ENCODE results near the gene OR2Y1. TPM values are rescaled to one million over a fixed set of nuclear protein-coding genes. Genes with fewer than 3 reads are reported as not detected.

The OR2Y1 gene
- total and polyA plus RNA-seq, 2 of the 4 experiments (the other 2 are of a cell fraction) = not detected

DNA sequence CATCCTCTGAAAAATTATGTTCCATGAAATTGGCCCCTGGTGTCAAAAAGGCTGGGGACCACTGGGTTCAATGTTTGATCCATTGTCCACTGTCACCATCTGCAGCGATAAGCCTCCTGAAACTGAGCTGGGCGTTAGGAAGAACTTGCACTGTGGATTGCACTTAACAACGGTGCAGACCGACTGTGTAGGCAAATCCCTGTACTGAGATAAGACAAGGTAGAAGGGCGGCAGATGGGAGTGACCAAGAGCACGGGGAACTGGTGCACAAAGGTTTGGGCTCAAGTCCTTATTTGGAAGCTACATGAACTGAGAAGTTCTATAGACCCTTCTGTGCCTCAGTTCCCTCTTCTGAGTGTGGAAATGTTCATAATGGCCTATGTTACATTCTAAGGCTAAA lies 48.8 kb downstream of the OR2Y1 start:
- Histone ChIP-seq H3K36me3 (ENCODE audit: control insufficient read depth, insufficient read depth, low read length) (no peaks in the 10 kb centered on the region), H2BK120ac (ENCODE audit: low read depth, low read length) (no peak overlapping the region), H2AK5ac (ENCODE audit: low read depth, low read length) (no peak overlapping the region), H3K9me3 (ENCODE audit: control insufficient read depth, insufficient read depth, low read length) (no peaks in the 10 kb centered on the region), H3K27ac (ENCODE audit: insufficient read depth, low read length) (no peak overlapping the region), H2BK5ac (ENCODE audit: low read depth, low read length, poor library complexity, severe bottlenecking) (no peak overlapping the region), H2AFZ (replicated peaks; ENCODE audit: low read length, poor library complexity) (no peak overlapping the region), H3K4me3 (ENCODE audit: insufficient read depth, low read depth, low read length) (no peak overlapping the region), H3K4me2 (ENCODE audit: low read depth, low read length) (no peak overlapping the region), H3K4ac (ENCODE audit: low read depth, low read length) (no peak overlapping the region), H3K23ac (ENCODE audit: low read depth, low read length) (no peak overlapping the region), H3K79me1 (ENCODE audit: low read depth in 1 of 2, low read length in 2 of 2) (no peaks in the 10 kb centered on the region), H4K91ac (ENCODE audit: insufficient read depth, low read depth, low read length) (no peak overlapping the region), H3K14ac (replicated peaks; ENCODE audit: low read depth, low read length) (no peak overlapping the region), H3K56ac (ENCODE audit: extremely low read depth, insufficient read depth, low read length) (no peak overlapping the region), H4K20me1 (ENCODE audit: insufficient read depth, low read length) (no peaks in the 10 kb centered on the region), H3K18ac (ENCODE audit: low read depth, low read length) (no peak overlapping the region), H2AK9ac (replicated peaks; ENCODE audit: low read depth, low read length, poor library complexity) (no peak overlapping the region), H3K4me1 (ENCODE audit: control insufficient read depth, insufficient read depth, low read length) (no peaks in the 10 kb centered on the region), H3K9me1 (ENCODE audit: insufficient read depth, low read length) (no peaks in the 10 kb centered on the region), H4K5ac (ENCODE audit: low read depth, low read length) (no peak overlapping the region), H2BK15ac (ENCODE audit: low read depth, low read length) (no peak overlapping the region), H4K8ac (ENCODE audit: low read depth in 2 of 2, low read length in 2 of 2) (no peak overlapping the region), H3K27me3 (ENCODE audit: control insufficient read depth, insufficient read depth, low read length) (peaks cover 6% of the 10 kb centered on the region), H3K9ac (ENCODE audit: low read depth, low read length) (no peak overlapping the region), H2BK20ac (ENCODE audit: low read depth, low read length) (no peak overlapping the region)
- BruUV-seq (replicated peaks) = no TSS peak
- WGBS, 2 experiments (ENCODE audit: extremely low coverage in 2 of 2, insufficient read length in 1 of 2) = 40% methylated on average over 6 of the region's 6 CpGs; no CpG with 5 or more reads in 1 of the 2 experiments
- intact Hi-C loops (cut with micrococcal nuclease) = no loop called here
- ChIA-PET CTCF (no interaction called here), POLR2A (ENCODE audit: unreplicated experiment) (no interaction called here)
- dilution Hi-C loops (cut with HindIII; ENCODE audit: low sequenced_read_pairs, unreplicated experiment) = no loop called here
- in situ Hi-C loops (cut with MboI; ENCODE audit: low sequenced_read_pairs) = no loop called here
- no peak for ATAC-seq (ENCODE audit: low read depth)
- TF ChIP-seq MXI1 (IDR thresholded peaks at IDR 0.05; ENCODE audit: borderline replicate concordance, low read depth, low read length) = no peak
- no peak for TF ChIP-seq SMC3 (IDR thresholded peaks at IDR 0.05; ENCODE audit: low read depth, low read length)
- no peak for TF ChIP-seq MAFK (IDR thresholded peaks at IDR 0.05; ENCODE audit: low read depth, low read length)
- TF ChIP-seq, protein P1, sequence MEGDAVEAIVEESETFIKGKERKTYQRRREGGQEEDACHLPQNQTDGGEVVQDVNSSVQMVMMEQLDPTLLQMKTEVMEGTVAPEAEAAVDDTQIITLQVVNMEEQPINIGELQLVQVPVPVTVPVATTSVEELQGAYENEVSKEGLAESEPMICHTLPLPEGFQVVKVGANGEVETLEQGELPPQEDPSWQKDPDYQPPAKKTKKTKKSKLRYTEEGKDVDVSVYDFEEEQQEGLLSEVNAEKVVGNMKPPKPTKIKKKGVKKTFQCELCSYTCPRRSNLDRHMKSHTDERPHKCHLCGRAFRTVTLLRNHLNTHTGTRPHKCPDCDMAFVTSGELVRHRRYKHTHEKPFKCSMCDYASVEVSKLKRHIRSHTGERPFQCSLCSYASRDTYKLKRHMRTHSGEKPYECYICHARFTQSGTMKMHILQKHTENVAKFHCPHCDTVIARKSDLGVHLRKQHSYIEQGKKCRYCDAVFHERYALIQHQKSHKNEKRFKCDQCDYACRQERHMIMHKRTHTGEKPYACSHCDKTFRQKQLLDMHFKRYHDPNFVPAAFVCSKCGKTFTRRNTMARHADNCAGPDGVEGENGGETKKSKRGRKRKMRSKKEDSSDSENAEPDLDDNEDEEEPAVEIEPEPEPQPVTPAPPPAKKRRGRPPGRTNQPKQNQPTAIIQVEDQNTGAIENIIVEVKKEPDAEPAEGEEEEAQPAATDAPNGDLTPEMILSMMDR (conservative IDR thresholded peaks at IDR 0.05; ENCODE audit: low read depth, low read length) = no peak
- no peak for TF ChIP-seq BHLHE40 (IDR thresholded peaks at IDR 0.05; ENCODE audit: low read depth, low read length)
- no peak for TF ChIP-seq RCOR1 (IDR thresholded peaks at IDR 0.05; ENCODE audit: insufficient replicate concordance, low read length)
- TF ChIP-seq NFE2L2 (IDR thresholded peaks at IDR 0.05; ENCODE audit: low read depth, low read length) = no peak
- TF ChIP-seq RFX5 (IDR thresholded peaks at IDR 0.05; ENCODE audit: low read depth, low read length) = no peak
- TF ChIP-seq MAZ (IDR thresholded peaks at IDR 0.05; ENCODE audit: borderline replicate concordance, low read depth, low read length) = no peak
- TF ChIP-seq POLR2A (IDR thresholded peaks at IDR 0.05; ENCODE audit: low read depth, low read length) = no peak
- TF ChIP-seq CHD1 (IDR thresholded peaks at IDR 0.05; ENCODE audit: low read depth, low read length) = no peak
- TF ChIP-seq, protein P2, sequence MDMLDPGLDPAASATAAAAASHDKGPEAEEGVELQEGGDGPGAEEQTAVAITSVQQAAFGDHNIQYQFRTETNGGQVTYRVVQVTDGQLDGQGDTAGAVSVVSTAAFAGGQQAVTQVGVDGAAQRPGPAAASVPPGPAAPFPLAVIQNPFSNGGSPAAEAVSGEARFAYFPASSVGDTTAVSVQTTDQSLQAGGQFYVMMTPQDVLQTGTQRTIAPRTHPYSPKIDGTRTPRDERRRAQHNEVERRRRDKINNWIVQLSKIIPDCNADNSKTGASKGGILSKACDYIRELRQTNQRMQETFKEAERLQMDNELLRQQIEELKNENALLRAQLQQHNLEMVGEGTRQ (IDR thresholded peaks at IDR 0.05; ENCODE audit: low read depth, low read length) = no peak
- no peak for DNase-seq
